Measurements from ENCODE around the gene ACD. TPM values are rescaled to one million over a fixed set of nuclear protein-coding genes. Genes with fewer than 3 reads are reported as not detected.

Gene ACD
- total RNA-seq, 1 experiment from 2014 or later: 34.7 TPM

GRCh38 chr16:67648764-67649407 is 11.2 kb downstream of the ACD start:
- no peak overlapping the region for H3K27ac ChIP-seq
- no peaks in the 10 kb centered on the region for H3K9me2 ChIP-seq (ENCODE audit: insufficient read depth)
- H3K4me3 ChIP-seq: no peak overlapping the region
- TF ChIP-seq EZH2 (IDR thresholded peaks at IDR 0.05; ENCODE audit: low read depth): no peak
- TF ChIP-seq, protein P1, sequence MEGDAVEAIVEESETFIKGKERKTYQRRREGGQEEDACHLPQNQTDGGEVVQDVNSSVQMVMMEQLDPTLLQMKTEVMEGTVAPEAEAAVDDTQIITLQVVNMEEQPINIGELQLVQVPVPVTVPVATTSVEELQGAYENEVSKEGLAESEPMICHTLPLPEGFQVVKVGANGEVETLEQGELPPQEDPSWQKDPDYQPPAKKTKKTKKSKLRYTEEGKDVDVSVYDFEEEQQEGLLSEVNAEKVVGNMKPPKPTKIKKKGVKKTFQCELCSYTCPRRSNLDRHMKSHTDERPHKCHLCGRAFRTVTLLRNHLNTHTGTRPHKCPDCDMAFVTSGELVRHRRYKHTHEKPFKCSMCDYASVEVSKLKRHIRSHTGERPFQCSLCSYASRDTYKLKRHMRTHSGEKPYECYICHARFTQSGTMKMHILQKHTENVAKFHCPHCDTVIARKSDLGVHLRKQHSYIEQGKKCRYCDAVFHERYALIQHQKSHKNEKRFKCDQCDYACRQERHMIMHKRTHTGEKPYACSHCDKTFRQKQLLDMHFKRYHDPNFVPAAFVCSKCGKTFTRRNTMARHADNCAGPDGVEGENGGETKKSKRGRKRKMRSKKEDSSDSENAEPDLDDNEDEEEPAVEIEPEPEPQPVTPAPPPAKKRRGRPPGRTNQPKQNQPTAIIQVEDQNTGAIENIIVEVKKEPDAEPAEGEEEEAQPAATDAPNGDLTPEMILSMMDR (conservative IDR thresholded peaks at IDR 0.05): no peak
- ChIA-PET CTCF (no interaction called here), POLR2A (ENCODE audit: unreplicated experiment) (no interaction called here)
- no peaks in the 10 kb centered on the region for H4K20me1 ChIP-seq (ENCODE audit: insufficient read depth)
- no peak overlapping the region for H2AFZ ChIP-seq
- peaks cover 2% of the 10 kb centered on the region; the same call in 1 of the 2 replicates for H3F3A ChIP-seq (ENCODE audit: insufficient read depth, low read depth)
- H3K9me3 ChIP-seq (ENCODE audit: insufficient read depth, low read depth): no peaks in the 10 kb centered on the region
- no peaks in the 10 kb centered on the region for H3K36me3 ChIP-seq (ENCODE audit: low read depth)
- intact Hi-C loops (cut with micrococcal nuclease; ENCODE audit: unreplicated experiment): no loop called here
- H3K4me2 ChIP-seq: no peak overlapping the region
- H3K4me1 ChIP-seq (replicated peaks; ENCODE audit: insufficient read depth): 0 out of 2 replicates have a peak, but pooled peaks cover 5% of the 10 kb centered on the region
- no TSS peak for BruUV-seq (replicated peaks)
- H3K27me3 ChIP-seq (ENCODE audit: insufficient read depth, low read depth): peaks cover 32% of the 10 kb centered on the region
- no peak for DNase-seq
- H3K79me2 ChIP-seq (ENCODE audit: low read depth): no peaks in the 10 kb centered on the region

DNA sequence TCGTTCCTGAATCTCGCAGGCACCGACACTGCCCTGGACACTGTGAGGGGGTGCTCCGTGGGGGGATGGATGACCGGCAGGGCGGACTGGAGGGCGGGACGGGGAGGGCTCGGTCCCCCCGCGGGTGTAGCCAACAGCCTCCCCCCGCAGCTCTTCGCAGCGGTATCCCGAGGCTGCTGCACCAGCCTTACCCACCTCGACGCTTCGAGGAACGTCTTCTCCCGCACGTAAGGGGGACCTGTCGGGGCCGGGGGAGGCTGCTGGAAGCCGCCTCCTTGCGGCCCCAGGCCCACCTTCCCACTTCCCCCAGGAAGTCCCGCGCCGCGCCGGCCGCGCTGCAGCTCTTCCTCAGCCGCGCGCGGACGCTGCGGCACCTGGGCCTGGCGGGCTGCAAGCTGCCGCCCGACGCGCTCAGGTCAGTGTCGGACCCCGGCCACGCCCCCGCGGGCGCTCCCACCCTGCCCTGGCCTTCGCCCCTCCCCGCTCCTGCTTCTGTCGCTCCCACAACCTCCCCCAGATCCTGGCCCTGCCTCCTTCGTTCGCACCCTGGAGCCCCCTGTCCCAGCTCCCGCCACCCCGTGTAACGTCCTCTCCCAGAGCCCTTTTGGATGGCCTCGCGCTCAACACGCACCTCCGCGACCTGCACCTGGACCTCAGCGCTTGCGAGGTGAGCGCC is 11.8 kb downstream of the ACD start:
- H3K4me1 ChIP-seq (replicated peaks; ENCODE audit: insufficient read depth): 0 out of 2 replicates have a peak, but pooled peaks cover 1% of the 10 kb centered on the region
- H2AFZ ChIP-seq: no peak overlapping the region
- peaks cover 26% of the 10 kb centered on the region for H3K27me3 ChIP-seq (ENCODE audit: insufficient read depth, low read depth)
- no peaks in the 10 kb centered on the region for H3K36me3 ChIP-seq (ENCODE audit: low read depth)
- no peaks in the 10 kb centered on the region for H3K79me2 ChIP-seq (ENCODE audit: low read depth)
- BruUV-seq (replicated peaks): no TSS peak
- no peaks in the 10 kb centered on the region for H3K9me3 ChIP-seq (ENCODE audit: insufficient read depth, low read depth)
- no peaks in the 10 kb centered on the region for H4K20me1 ChIP-seq (ENCODE audit: insufficient read depth)
- intact Hi-C loops (cut with micrococcal nuclease; ENCODE audit: unreplicated experiment): no loop called here
- no peak overlapping the region for H3K4me2 ChIP-seq
- no peaks in the 10 kb centered on the region for H3K9me2 ChIP-seq (ENCODE audit: insufficient read depth)
- peaks cover 3% of the 10 kb centered on the region; the same call in 1 of the 2 replicates for H3F3A ChIP-seq (ENCODE audit: insufficient read depth, low read depth)
- no peak overlapping the region for H3K4me3 ChIP-seq
- no peak for DNase-seq
- TF ChIP-seq EZH2 (IDR thresholded peaks at IDR 0.05; ENCODE audit: low read depth): no peak
- TF ChIP-seq, protein P1 (conservative IDR thresholded peaks at IDR 0.05): no peak
- H3K27ac ChIP-seq: no peak overlapping the region
- POLR2A ChIA-PET (ENCODE audit: unreplicated experiment): no interaction called here
- CTCF ChIA-PET: no interaction called here

DNA sequence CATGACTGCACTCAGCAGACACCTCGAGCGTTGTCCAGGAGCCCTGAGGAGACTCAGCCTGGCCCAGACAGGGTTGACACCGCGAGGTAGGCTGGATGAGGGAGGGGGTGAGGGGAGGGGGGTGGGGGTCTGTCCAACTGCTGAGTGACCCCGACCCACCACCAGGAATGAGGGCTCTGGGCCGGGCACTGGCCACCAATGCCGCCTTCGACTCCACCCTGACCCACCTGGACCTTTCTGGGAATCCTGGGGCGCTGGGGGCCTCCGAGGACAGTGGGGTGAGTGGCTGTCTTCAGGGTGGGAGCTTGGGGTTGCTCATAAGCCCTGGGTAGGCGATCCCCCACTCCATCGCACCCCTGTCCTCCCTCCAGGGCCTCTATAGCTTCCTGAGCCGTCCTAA is 12.4 kb downstream of the ACD start:
- no peak for DNase-seq
- BruUV-seq (replicated peaks): no TSS peak
- TF ChIP-seq, protein P1 (conservative IDR thresholded peaks at IDR 0.05): no peak
- no peak for TF ChIP-seq EZH2 (IDR thresholded peaks at IDR 0.05; ENCODE audit: low read depth)
- Histone ChIP-seq H3K79me2 (ENCODE audit: low read depth) (no peaks in the 10 kb centered on the region), H3K4me1 (replicated peaks; ENCODE audit: insufficient read depth) (no peaks in the 10 kb centered on the region), H3K27ac (no peak overlapping the region), H2AFZ (no peak overlapping the region), H3F3A (ENCODE audit: insufficient read depth, low read depth) (peaks cover 3% of the 10 kb centered on the region; the same call in 1 of the 2 replicates), H4K20me1 (ENCODE audit: insufficient read depth) (no peaks in the 10 kb centered on the region), H3K9me3 (ENCODE audit: insufficient read depth, low read depth) (no peaks in the 10 kb centered on the region), H3K27me3 (ENCODE audit: insufficient read depth, low read depth) (peaks cover 24% of the 10 kb centered on the region), H3K4me2 (no peak overlapping the region), H3K4me3 (no peak overlapping the region), H3K9me2 (ENCODE audit: insufficient read depth) (no peaks in the 10 kb centered on the region), H3K36me3 (ENCODE audit: low read depth) (no peaks in the 10 kb centered on the region)
- POLR2A ChIA-PET (ENCODE audit: unreplicated experiment): no interaction called here
- CTCF ChIA-PET: no interaction called here
- intact Hi-C loops (cut with micrococcal nuclease; ENCODE audit: unreplicated experiment): no loop called here

Measured in PC-9 (cell line).